Measurements from ENCODE around the gene STK39.
A peak's percentile ranks its signal among the peaks of the same experiment; 100 is the strongest.

STK39 gene

GRCh38 chr2:168191955-168192785 is 55.2 kb downstream of the STK39 start:
- DNase-seq (ENCODE audit: insufficient read length, low spot score) (no peak), FAIRE-seq (no peak)
- TF ChIP-seq POLR2A (IDR thresholded peaks at IDR 0.05; ENCODE audit: low read depth, low read length), result no peak

GRCh38 chr2:168190590-168191336 is 56.6 kb downstream of the STK39 start:
- TF ChIP-seq POLR2A (IDR thresholded peaks at IDR 0.05; ENCODE audit: low read depth, low read length), result no peak
- FAIRE-seq (no peak), DNase-seq (ENCODE audit: insufficient read length, low spot score) (no peak)

- peak; percentile 95 for FAIRE-seq
- DNase-seq (ENCODE audit: insufficient read length, low spot score), result peak; percentile 70
- no peak for TF ChIP-seq POLR2A (IDR thresholded peaks at IDR 0.05; ENCODE audit: low read depth, low read length)
Observed at GRCh38 chr2:168189835-168190569, 57.4 kb downstream of the STK39 start.

- FAIRE-seq, result no peak
- no peak for DNase-seq (ENCODE audit: insufficient read length, low spot score)
- TF ChIP-seq POLR2A (IDR thresholded peaks at IDR 0.05; ENCODE audit: low read depth, low read length), result no peak
Observed at GRCh38 chr2:168188002-168188401, 59.4 kb downstream of the STK39 start.

- no peak for DNase-seq (ENCODE audit: insufficient read length, low spot score)
- TF ChIP-seq POLR2A (IDR thresholded peaks at IDR 0.05; ENCODE audit: low read depth, low read length), result no peak
- FAIRE-seq, result no peak
Observed at GRCh38 chr2:168186452-168186851, 60.9 kb downstream of the STK39 start.

GRCh38 chr2:168185583-168186274 is 61.7 kb downstream of the STK39 start:
- no peak for TF ChIP-seq POLR2A (IDR thresholded peaks at IDR 0.05; ENCODE audit: low read depth, low read length)
- FAIRE-seq (peak; percentile 33), DNase-seq (ENCODE audit: insufficient read length, low spot score) (no peak)

GRCh38 chr2:168184681-168185513 is 62.5 kb downstream of the STK39 start:
- no peak for DNase-seq (ENCODE audit: insufficient read length, low spot score)
- peak; percentile 23 for FAIRE-seq
- no peak for TF ChIP-seq POLR2A (IDR thresholded peaks at IDR 0.05; ENCODE audit: low read depth, low read length)

- no peak for DNase-seq (ENCODE audit: insufficient read length, low spot score)
- FAIRE-seq, result no peak
- no peak for TF ChIP-seq POLR2A (IDR thresholded peaks at IDR 0.05; ENCODE audit: low read depth, low read length)
Observed at GRCh38 chr2:168183308-168183997, 63.9 kb downstream of the STK39 start.

GRCh38 chr2:168182550-168183249 is 64.7 kb downstream of the STK39 start:
- no peak for FAIRE-seq
- no peak for DNase-seq (ENCODE audit: insufficient read length, low spot score)

GRCh38 chr2:168181825-168182224 is 65.6 kb downstream of the STK39 start:
- DNase-seq (ENCODE audit: insufficient read length, low spot score) (no peak), FAIRE-seq (no peak)
- no peak for TF ChIP-seq POLR2A (IDR thresholded peaks at IDR 0.05; ENCODE audit: low read depth, low read length)

More at GRCh38 chr2:168182550-168183249, 64.7 kb downstream of the STK39 start:
- TF ChIP-seq POLR2A (IDR thresholded peaks at IDR 0.05; ENCODE audit: low read depth, low read length), result no peak

GRCh38 chr2:168180914-168181313 is 66.5 kb downstream of the STK39 start:
- DNase-seq (ENCODE audit: insufficient read length, low spot score) (no peak), FAIRE-seq (no peak)
- no peak for TF ChIP-seq POLR2A (IDR thresholded peaks at IDR 0.05; ENCODE audit: low read depth, low read length)

- TF ChIP-seq POLR2A (IDR thresholded peaks at IDR 0.05; ENCODE audit: low read depth, low read length), result no peak
- FAIRE-seq, result no peak
- DNase-seq (ENCODE audit: insufficient read length, low spot score), result no peak
Observed at GRCh38 chr2:168180483-168180882, 66.9 kb downstream of the STK39 start.
